Stimulated activated CD8-positive, alpha-beta memory T cell treated with anti-CD3 and anti-CD28 coated beads, Interleukin-2, amount 100 ng/mL, for 48 hours (primary cell): ENCODE data around the gene EGFLAM.

Source experiments
- DNase-seq, 2 donors: peaks; one replicate each; pipeline ENCODE4 v3.0.0-alpha.2; 2020; ENCODE audit warnings: low read depth in 2 of 2

Gene EGFLAM

DNA sequence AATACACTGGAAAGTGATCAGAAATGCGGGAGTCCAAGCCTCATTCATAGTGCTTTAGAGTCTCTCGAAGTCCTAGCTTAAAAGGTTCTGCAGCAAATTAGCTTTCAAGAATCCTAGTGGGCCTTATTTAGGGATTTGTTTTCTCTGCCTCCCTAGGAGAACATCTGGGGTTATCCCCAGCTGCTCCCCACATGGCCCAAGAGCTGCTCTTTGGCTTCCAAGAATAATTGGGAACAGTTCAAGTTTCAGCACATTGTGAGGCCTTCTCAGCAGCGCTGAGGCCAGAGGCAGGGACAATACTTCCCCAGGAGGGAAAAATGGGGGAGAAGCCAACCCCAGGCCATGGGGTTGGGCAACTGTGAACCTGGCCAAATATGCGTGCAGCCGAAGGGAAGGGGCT, 189.4 kb downstream of the EGFLAM start:
- no peak for DNase-seq

- no peak for DNase-seq
Observed at GRCh38 chr5:38448568-38449350, 190.4 kb downstream of the EGFLAM start.

DNA sequence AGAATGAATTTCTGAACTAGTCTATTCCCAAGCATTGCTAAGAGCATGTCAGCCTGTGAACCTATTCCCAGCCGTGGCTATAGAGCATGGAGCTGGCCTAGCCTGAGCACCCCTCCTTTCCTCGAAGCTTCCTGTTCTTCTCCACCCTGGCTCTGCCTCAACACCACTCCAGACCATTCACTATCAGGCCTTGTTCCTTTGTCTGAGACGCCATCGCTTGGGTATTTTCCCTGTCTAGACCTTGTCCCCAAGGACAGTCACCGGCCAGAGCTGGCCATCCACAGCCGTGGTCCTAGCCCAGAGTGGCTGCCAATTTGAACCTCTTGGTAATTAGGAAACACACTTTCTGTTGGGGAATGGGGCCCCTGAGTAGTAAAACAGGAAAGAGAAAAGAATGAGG, 192.3 kb downstream of the EGFLAM start:
- no peak for DNase-seq

- no peak for DNase-seq
Observed at GRCh38 chr5:38451074-38451725, 192.8 kb downstream of the EGFLAM start.

DNA sequence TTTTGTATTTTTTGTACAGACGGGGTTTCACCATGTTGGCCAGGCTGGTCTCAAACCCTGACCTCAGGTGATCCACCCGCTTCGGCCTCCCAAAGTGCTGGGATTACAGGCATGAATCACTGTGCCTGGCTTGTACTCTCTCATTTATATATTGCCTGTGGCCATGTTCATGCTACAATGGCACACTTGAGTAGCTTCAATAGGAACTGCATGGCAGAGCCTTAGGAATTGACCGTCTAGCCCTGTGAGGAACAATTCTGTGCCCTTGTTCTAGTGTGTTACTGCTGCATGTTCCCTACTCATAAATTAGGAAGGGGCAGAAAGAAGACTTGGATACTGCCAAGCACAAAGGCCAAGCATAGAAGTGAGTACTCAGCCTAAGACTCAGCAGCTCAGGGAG, 193.8 kb downstream of the EGFLAM start:
- DNase-seq, result no peak

- DNase-seq, result peak; percentile 8 to 9
Observed at GRCh38 chr5:38453506-38453905, 195.1 kb downstream of the EGFLAM start.

GRCh38 chr5:38453921-38454320, 195.6 kb downstream of the EGFLAM start:
- DNase-seq, result no peak

- no peak for DNase-seq
Observed at GRCh38 chr5:38455796-38456330, 197.5 kb downstream of the EGFLAM start.

- no peak for DNase-seq
Observed at GRCh38 chr5:38456657-38457399, 198.5 kb downstream of the EGFLAM start.

GRCh38 chr5:38458174-38458573, 199.8 kb downstream of the EGFLAM start:
- no peak for DNase-seq

DNA sequence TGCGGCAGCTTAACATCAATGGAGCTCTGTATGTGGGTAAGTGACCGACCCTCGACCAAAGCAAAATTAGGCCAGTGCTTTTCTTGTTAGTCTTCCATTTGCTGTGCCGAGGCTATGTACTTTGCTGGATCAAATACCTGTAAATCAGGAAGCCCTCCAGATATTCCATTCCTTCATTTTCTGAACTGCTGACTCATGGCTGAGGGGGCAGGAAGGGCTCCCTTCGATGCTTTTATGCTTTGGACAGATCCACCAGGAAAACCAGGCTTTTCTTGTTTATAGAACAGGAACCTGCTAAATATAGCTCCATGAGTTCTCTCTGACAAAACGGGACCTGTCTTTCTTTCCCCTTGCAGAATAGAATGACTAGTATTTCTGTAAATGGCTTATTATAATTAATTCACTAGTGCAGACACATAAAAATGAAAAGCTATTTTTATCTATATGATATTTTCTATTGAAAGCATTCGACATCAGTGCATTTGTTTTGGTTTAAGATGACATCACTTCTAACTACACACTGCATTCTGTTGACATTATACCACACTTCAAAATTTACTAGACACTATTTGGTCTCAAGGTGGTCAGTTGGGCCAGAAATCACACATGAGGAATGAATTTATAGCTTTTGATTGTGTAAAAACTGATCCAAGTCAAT, 204.7 kb downstream of the EGFLAM start:
- DNase-seq, result no peak

DNA sequence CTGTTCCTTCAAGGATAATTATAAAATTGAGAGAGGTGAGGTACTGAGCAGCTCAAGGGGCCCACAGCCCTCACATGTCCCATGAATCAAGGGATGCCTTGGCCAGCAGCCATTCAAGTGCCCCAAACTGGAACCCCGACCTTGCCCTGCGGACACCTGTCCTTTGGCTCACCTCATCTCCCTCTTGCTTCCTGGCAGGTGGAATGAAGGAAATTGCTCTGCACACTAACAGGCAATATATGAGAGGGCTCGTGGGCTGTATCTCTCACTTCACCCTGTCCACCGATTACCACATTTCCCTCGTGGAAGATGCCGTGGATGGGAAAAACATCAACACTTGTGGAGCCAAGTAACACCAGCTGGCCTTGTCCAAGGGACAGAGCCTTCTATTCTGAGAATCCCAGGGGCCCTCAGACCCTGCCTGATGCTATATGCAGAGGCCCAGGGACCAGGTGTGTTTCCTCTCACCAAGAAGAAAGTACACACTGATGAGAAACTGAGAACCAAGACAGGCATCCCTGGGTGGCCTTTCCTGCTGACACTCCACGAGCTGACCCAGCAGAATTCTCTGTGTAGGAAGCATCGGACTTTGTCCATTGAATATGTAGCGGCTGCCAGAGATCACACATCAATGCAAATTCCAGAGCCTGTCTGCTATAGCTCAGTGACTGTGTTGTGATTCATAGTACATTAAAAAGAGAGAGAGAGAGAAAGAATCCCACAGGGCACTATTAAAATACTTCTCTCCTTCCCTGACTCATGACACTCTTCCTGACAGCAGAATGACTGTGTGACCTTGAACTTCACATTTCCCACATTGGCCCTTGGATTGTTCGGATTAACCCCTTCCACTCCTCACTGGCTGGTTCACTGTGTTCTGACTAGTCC, 205.5 kb downstream of the EGFLAM start:
- no peak for DNase-seq

DNA sequence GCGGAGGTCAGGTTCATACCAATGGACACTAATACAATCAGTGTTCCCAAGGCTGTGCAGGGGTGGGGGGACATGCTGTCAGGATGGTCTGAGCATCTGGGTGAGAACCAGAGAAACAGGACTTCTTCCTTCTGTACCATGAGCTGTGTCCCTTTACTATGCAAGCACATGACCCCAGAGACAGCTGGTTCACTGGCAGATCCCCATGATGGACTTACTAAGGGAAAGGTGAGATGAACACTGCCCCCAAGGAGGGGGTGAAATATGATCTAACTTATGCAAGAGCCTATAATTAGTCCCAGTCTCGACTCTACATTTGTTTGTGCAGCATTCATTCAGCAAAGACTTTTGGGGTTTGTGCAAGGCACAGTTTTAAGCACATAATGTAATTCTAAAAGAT, 206.7 kb downstream of the EGFLAM start:
- no peak for DNase-seq

- DNase-seq, result no peak
Observed at GRCh38 chr5:38465702-38466423, 207.5 kb downstream of the EGFLAM start.

GRCh38 chr5:38466424-38467189, 208.2 kb downstream of the EGFLAM start:
- no peak for DNase-seq

- DNase-seq, result no peak
Observed at GRCh38 chr5:38467353-38468040, 209.1 kb downstream of the EGFLAM start.

- no peak for DNase-seq
Observed at GRCh38 chr5:38468202-38468673, 209.9 kb downstream of the EGFLAM start.

- DNase-seq, result no peak
Observed at GRCh38 chr5:38468978-38469706, 210.8 kb downstream of the EGFLAM start.
